HG03565 (cell line): ENCODE measurements around the gene ATP13A2.
A peak's percentile ranks its signal among the peaks of the same experiment; 100 is the strongest.

ENCODE experiments used
- ATAC-seq: cut with Tn5 transposase; IDR thresholded peaks from one replicate; pipeline ENCODE4 v1.9.1; 2021; ENCODE audit warnings: mild to moderate bottlenecking, moderate library complexity; ENCODE audit not compliant: unreplicated experiment

ATP13A2 gene, protein sequence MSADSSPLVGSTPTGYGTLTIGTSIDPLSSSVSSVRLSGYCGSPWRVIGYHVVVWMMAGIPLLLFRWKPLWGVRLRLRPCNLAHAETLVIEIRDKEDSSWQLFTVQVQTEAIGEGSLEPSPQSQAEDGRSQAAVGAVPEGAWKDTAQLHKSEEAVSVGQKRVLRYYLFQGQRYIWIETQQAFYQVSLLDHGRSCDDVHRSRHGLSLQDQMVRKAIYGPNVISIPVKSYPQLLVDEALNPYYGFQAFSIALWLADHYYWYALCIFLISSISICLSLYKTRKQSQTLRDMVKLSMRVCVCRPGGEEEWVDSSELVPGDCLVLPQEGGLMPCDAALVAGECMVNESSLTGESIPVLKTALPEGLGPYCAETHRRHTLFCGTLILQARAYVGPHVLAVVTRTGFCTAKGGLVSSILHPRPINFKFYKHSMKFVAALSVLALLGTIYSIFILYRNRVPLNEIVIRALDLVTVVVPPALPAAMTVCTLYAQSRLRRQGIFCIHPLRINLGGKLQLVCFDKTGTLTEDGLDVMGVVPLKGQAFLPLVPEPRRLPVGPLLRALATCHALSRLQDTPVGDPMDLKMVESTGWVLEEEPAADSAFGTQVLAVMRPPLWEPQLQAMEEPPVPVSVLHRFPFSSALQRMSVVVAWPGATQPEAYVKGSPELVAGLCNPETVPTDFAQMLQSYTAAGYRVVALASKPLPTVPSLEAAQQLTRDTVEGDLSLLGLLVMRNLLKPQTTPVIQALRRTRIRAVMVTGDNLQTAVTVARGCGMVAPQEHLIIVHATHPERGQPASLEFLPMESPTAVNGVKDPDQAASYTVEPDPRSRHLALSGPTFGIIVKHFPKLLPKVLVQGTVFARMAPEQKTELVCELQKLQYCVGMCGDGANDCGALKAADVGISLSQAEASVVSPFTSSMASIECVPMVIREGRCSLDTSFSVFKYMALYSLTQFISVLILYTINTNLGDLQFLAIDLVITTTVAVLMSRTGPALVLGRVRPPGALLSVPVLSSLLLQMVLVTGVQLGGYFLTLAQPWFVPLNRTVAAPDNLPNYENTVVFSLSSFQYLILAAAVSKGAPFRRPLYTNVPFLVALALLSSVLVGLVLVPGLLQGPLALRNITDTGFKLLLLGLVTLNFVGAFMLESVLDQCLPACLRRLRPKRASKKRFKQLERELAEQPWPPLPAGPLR

DNA sequence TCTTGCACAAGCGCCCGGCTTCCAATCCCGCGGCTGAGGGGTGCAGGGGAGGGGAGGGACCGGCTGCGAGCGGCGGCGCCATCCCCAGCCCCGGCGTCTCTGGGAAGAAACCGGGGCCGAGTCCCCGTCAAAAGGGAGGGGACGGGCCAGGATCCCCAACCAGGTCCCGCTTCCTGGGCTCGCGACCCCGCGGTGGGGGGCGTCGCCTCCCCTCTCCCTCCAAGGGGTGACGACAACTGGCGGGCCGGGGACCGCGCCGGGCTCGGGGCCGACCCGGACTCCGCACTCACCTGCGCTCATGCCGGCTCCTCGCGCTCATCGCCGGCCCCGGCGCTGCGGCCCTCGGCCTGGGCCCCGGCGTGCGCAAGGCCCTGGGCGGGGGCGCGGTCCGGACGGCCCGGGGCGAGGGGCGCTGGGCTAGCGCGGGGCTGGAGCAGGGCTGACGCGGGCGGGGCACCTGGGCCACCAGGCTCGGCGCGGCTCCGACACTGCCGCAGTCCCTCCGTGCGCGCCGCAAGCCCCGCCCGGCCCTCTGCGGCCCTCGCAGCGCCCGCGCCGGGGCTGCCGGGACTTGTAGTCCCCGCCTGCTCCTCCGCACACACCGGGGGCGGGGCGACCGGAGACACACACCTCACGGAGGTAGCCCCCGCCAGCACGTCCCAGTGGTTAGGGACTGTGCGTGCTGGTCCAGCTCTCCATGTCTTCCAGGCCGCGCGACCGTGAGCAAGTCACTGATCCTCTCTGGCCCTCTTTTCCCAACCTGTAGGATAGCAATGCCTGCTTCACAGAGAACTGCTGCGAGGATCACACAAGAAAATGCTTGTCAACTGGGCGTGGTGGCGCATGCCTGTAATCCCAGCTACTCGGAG, at the start of gene ATP13A2:
Gene ATP13A2 (minus strand): TSS at position 490 of the 869 bp plus-strand sequence. CDS start 190 bp downstream, at position 300.
- peak; percentile 59 for ATAC-seq

DNA sequence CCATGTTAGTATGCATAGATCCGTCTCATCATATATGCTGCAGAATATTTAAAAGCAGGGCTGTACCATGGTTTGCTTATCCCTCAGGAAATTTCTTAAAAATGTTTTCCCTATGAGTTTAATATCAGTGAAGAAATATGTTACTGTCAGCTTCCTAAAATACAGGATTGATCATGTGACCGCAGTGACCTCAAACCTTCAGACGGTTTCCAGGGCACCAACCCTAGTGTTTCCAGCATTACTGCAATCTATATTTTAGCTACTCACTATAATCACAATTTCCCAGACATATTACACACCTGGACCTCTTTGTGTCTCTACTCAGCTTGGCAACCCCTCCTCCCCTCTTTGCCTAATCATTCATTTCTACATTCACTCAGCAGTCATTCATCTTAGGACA, 49.8 kb upstream of the ATP13A2 start:
- no peak for ATAC-seq

DNA sequence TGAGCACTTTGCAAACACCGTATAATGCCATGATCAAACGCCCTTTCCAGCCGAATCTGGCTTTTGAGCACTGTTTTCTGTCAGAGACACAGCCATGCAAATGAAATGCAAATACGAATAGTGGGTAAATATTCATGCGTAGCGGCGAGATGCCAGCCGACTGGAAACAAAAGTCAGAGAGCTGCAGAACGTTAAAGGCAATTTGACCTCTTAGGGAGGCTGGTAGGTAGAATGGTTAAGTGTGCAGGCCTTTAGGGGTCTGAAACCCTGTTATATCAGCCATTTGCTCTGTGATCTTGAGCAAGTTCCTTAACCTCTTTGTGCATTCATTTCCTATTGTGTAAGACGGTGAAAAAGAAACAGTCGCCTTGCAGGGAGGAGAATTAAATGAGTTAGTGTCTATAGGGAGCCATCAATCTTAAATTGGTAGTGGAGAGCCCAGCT, 48.6 kb upstream of the ATP13A2 start:
- ATAC-seq, result no peak

DNA sequence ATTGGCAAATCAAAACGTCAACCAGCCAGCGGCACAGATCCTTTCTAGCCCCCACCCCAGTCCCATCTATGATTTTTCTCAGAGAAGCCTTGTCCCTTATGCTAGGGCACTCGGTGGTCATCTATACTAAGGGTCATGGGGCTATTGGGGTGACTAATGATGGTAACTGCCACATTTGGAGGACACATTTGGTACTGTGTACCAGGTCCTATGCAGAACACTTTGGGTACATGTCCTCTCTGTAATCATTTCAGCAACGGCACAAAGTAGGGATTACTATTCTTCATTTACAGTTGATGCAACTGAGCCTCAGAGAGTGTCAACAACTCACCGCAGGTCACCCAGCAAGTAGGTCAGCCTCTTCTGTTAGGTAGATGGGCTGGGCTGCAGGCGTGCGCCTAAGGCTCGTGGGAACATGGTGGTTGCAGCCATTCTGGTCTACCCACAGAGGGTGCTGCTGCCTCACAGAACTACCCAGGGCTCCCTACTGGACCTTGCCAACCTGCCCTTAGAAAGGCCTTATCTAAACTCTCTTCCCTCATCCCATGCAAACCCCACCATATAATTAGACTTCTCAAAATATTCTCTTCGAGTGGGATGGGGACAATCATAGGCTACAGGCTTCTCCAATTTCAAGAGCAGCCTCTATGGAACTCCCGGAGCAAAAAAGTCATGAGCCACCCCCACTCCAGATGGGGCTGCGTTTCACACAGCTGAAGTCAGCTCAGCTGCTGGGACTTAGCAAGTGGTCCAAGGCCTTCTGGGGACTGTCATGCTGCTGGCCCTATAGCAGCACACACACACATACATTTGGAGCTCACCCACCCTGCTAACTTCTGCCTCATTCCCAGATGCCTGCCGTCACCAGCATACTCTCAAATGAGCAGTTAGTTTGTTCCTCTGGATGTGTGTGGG, 47.9 kb upstream of the ATP13A2 start:
- ATAC-seq, result peak; percentile 46

DNA sequence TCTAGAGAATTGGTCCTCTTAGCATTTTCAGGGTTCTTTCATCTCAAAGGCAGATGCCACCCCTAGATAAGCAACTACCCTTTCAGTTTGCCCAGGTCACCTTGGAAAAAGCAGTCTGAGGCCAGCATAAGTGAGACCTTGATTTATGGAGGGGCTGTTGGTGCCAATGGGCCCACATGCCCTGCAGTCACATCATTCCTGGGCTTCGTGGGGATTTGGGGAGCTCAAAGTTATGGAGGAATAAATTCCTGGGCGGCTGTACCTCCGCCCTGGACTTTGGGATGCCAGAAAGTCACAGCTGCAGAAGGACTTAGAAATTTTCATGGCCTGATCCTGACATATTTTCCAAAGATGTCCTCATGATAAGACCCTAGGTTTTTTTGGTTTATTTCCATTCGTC, 44.8 kb upstream of the ATP13A2 start:
- ATAC-seq, result no peak

DNA sequence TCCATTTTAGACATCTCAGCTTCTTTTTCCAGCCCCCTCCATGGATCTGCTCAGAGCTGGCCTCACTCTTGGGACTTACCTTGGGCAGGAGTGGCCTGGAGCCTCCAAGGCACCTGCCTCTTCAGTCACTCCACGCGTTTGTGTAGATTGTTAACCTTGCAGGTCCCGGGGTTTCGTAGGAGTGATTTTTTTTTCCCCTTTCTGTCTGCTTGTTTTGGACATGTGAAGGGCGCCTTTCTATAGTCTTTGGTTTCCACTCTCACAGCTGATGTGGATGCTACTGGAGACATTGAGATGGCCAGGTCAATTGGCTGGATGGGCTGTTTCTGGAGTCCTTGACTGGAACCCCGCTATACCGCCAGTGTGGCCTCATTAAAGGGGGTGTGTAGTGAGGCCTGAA, 44.1 kb upstream of the ATP13A2 start:
- no peak for ATAC-seq

DNA sequence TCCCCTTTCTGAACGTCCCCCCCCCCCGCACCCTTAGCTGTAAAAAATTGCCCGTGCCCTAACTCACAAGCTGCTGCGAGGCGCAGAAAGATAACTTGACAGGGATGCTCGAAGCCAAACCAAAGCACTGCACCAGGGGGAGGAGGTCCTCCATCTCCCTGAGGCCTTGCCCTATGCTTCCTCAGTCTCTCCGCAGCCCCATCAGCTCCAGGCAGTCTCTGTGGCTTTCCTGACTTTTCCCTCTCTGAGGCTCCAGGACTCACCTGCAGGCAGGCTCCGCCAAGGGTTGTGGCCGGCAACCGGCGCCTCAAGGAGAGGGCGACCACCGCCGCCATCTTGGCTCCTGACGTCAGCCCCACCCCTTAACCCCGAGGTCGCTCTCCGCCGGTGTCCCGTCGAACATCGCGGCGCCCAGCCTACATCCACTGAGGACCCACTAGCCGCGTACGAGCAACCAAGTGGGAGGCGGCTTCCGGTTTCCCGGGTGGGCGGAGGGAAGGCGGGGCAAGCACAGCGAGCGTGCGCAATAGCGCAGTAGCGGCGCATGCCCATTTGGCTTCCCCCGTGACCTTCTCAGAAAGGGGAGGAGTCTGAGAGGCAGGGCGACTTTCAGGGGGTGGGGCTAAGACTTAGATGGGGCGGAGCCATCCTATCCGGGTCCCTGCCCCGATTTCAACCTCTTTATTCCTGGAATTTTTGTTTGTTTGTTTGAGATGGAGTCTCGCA, 42.1 kb upstream of the ATP13A2 start, which contains the start of gene SDHB:
Gene SDHB (minus strand): TSS at position 348 of the 726 bp plus-strand sequence. CDS start 13 bp downstream, at position 335.
- peak; percentile 98 for ATAC-seq

DNA sequence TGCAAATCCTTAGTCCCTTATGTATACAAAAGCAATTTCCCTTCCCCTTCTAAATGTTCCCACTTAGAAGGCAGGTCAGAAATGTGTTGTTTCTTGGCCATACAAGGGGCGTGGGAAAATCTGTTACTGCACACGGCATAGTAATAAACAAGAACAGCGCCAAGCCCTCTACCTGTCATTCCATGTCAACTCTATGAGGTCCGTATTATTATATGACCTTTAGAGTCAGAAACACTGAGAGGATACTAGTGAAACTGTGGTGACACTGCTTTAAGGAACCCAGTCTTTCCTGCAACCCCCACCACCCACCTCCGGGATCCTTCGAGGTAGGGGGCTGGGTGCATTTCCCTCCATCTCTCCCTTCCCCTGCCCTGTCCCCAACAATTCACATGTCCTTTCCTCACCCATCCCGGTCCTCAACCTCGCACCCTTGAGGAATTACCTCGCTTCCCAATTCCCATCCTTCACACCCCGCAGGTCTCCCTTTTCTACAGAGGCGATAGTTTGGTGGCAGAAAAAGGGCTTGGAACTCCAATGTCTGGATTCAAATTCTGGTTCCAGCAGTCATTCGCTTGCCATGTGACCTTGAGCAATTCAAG, 41.5 kb upstream of the ATP13A2 start:
- no peak for ATAC-seq

DNA sequence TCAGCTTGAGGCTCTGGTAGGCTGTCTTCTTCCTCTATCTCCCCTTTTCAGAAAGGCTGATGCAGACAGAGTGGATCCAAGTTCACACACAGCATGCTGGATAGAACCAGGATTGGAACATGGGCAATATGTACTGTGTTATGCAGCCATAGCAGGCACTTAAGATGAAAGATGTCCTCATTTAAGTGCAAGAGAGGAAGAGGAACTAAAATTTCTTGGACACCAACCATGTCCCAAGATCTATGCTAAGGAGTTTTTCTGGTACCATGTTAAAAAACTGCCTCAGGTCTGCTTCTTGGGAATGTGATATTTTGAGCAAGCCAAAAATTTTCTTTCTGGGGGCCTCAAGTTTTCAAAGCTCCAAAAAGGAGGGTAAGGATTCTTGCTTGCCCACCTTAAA, 40.9 kb upstream of the ATP13A2 start:
- no peak for ATAC-seq

DNA sequence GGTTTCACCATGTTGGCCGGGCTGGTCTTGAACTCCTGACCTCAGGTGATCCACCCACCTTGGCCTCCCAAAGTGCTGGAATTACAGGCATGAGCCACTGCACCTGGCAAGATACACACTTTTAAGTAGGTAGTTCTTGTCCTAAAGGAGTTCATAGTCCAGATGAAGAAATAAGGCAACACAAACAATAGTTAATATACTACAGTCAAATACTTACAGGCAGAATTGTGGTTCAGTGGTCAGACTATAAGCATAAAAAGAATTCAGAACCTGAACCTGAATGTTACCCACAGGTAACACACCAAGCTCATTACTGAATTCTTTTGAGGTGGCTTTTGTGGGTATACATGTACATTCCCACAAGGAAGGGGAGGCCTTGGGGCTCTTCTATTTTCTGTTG, 40.3 kb upstream of the ATP13A2 start:
- ATAC-seq, result no peak

DNA sequence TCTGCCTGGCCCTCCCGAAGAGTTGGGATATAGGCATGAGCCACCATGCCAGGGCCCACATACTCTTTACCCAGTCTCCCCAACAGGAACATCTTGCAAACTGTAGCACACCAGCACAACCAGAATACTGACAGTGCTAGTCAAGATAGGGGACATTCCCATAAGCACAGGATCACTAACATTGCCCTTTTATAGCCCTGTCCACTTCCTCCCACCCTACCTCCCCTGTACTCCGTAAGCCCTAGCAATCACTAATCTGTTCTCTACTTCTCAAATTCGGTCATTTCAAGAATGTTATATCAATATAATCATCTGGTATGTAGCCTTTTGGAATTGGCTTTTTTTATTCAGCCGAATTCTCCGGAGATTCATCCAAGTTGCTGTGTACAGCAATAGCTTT, 36.2 kb upstream of the ATP13A2 start:
- no peak for ATAC-seq

DNA sequence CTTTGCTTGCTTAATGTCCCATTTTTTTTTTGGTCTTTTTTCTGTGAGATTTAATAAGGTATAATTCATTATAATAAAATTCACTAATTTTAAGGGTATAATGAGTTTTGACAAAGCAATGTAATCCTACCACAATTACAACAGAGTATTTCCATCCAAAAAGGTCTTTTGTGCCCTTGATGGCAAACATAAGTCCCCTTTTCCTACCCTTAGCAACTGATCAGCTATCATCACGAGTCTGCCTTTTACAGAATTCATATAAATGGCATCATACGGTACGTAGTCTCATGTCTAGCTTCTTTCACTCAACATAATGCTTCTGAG, 34.6 kb upstream of the ATP13A2 start:
- no peak for ATAC-seq

DNA sequence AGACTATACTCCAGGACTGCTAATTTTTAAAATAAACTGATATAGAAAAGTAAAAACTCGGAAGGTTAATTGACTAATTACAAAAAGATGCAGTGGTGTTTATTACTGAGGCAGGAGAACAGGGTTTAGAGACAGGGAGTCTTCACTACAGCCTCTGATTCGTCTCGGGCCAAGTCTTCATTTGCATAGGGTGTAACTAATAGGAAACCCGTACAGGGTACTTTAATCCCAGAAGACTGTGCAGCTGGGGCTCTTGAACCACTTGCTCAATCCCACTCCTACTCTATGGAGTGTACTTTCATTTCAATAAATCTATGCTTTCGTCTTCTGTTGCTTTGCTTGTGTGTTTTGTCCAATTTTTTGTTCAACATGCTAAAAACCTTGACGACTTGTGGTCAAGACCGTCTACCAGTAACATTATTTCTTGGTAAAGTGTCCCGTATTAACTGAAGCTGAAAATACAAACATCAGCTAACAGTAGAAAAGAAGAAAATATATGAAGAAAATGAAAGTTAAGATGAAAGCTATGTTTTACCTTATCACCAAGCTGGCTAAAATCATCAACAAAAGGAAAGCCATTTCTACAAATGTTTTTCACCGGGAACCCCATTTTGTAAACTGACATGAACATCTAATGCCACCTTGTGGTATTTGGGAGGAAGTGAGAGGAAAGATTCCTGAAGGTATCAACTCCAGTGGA, 34.1 kb upstream of the ATP13A2 start:
- ATAC-seq, result no peak

DNA sequence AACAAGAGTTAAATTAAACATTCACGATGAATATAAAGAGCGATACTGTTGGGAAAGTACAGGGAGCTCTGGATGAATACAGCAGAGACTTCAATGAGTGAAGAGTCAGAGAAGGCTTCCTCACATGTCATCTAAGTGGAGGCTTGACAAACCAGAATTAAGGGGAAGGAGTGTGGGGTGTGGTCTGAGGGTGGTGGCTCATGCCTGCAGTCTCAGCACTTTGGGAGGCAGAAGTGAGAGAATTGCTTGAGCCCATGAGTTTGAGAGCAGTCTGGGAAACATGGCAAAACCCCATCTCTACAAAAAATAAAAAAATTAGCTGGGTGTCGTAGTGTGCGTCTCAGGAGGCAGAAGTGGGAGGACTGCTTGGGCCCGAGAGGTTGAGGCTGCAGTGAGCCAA, 33.4 kb upstream of the ATP13A2 start:
- no peak for ATAC-seq

DNA sequence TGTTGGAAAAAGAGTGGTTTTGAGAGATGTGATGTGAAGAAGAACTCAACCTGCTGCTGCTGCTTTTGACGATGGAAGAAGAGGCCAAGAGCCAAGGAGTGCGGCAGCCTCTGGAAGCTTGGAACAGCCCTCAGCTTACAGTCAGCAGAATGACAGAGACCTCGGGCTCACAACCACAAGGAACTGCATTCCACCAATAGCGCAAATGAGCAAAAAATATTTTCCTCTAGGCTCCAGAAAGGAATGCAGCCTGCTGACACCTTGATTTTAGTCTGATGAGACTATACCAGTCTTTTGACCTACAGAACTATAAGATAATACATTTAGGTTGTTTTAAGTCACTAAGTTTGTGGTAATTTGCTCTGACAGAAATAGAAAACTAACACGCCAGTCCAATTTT, 31.9 kb upstream of the ATP13A2 start:
- no peak for ATAC-seq

DNA sequence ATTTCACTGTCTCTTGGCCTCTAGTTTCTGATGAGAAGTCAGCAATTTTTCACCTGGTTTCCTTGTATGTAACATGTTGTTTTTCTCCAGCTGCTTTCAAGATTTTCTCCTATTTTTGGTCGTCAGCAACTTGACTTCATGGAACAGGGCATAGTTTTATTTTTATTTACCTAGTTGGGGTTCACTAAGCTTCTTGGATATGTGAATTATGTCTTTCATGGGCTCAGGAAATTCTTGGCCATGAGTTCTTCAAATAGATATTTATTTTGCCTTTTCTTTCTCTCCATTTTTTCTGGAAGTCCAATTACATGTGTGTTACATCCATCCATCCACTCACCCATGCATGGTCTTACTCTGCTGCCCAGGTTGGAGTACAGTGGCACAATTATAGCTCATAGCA, 28.4 kb upstream of the ATP13A2 start:
- no peak for ATAC-seq

DNA sequence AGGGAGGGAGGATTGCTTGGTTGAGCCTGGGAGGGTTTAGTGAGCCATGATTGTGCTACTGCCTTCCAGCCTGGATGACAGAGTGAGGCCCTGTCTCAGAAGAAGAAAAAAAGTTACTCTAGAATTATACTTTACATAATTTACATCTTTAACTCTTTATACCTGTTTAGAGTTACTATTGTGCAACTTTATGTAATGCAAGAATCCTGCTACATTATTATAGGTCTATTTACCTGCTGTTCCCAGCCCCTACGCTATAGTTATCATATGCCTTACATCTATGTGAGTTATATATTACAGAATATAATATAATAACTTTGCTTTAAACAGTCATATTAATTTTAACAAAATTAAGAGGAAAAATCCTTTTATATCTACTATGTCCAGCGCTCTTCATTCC, 27.8 kb upstream of the ATP13A2 start:
- no peak for ATAC-seq

DNA sequence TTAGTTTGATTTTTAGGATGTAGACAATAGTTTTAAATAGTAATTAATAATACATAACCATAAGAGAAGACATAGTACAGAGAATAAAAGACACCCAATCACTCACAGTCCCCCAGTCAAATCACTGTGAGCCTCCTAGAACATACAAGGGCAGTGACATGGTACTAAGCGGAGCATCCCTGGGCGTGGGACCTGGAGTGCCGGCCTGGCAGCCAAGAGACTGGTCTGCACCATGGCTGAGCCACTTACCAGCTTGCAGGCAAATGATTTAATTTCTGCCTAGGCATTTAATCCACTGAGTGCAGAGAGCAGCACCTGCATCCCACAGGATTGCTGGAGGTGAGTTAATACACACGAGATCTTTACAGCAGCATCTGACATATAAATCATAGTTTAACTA, 21.8 kb upstream of the ATP13A2 start:
- ATAC-seq, result no peak
